ENCODE data around the gene NAALADL2. TPM values are rescaled to one million over a fixed set of nuclear protein-coding genes. Genes with fewer than 3 reads are reported as not detected.
A peak's percentile ranks its signal among the peaks of the same experiment; 100 is the strongest.

NAALADL2 gene
- total RNA-seq, 1 donor from 2014 or later = 9.9 TPM

DNA sequence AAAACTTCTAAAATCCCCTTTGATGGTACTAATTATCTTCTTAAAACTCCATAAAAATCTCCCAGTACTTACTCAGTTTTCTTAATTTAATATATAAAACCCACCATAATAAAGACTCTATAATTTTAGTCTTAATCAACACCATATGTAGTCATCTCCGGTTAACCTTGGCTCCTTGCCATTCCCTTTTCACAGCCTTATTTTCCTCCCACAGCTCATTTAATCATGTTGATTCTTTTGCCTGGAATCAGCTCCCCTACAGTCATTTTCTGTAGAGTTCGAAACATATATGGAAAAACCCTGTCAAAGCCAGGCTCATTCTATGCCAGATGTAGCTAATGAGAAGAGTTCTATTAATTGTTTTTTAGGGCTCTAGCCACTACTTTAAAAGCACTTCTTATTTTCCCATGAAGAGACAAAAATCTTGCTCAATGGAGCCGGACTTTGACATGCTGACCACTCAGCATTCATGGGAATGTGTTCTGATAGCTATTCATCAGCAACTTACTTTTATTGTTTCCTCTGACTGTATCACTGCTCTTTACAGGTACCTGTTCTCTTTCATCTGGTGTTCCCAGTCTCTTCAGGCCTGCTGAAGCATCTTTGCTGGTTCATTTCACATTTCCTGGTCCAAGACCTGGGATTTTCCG, 573.4 kb downstream of the NAALADL2 start:
- H3K9me3 Mint-ChIP-seq = no peaks in the 10 kb centered on the region
- H3K27me3 Mint-ChIP-seq = no peaks in the 10 kb centered on the region
- TF ChIP-seq, protein P1, sequence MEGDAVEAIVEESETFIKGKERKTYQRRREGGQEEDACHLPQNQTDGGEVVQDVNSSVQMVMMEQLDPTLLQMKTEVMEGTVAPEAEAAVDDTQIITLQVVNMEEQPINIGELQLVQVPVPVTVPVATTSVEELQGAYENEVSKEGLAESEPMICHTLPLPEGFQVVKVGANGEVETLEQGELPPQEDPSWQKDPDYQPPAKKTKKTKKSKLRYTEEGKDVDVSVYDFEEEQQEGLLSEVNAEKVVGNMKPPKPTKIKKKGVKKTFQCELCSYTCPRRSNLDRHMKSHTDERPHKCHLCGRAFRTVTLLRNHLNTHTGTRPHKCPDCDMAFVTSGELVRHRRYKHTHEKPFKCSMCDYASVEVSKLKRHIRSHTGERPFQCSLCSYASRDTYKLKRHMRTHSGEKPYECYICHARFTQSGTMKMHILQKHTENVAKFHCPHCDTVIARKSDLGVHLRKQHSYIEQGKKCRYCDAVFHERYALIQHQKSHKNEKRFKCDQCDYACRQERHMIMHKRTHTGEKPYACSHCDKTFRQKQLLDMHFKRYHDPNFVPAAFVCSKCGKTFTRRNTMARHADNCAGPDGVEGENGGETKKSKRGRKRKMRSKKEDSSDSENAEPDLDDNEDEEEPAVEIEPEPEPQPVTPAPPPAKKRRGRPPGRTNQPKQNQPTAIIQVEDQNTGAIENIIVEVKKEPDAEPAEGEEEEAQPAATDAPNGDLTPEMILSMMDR (conservative IDR thresholded peaks at IDR 0.05) = no peak
- H3K4me1 Mint-ChIP-seq (ENCODE audit: unreplicated experiment) = peaks cover 30% of the 10 kb centered on the region
- peaks cover 4% of the 10 kb centered on the region for H3K36me3 Mint-ChIP-seq
- DNase-seq (ENCODE audit: extremely low spot score, unreplicated experiment) = no peak
- no peak overlapping the region for H3K27ac Mint-ChIP-seq
- peak overlapping the region; percentile 44 for H3K4me3 Mint-ChIP-seq

DNA sequence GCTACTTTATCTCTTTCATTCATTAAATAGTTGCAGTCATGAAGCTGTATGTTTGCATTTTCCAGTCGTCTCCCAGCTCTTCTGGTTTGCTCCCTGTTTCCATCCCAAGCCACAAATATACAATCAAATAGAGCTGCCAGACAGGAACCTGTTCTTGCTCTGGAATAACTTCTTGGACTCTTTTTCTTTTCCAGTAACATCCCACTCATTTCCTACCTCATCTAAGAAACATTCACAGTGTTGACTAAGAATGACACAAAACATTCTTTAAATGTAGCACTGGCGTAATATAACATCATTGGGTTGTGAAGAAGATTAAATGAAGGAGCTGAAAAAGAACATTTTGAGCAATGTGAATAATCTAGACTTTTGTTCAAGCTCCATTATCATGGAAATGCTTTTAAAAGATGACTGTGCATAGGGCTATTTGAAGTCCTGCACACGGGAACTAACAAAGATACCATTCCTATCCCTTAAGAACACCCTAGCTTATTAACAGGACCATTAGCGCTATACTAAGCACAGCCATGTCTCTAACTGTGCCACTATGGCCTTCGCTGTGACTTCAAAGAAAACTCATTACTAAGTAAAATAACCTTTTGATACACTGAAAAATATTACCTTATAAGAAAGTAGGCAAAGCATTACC, 574.0 kb downstream of the NAALADL2 start:
- Mint-ChIP-seq H3K27ac (no peak overlapping the region), H3K36me3 (peaks cover 4% of the 10 kb centered on the region), H3K9me3 (no peaks in the 10 kb centered on the region), H3K4me1 (ENCODE audit: unreplicated experiment) (peaks cover 30% of the 10 kb centered on the region), H3K4me3 (peak overlapping the region; percentile 44), H3K27me3 (no peaks in the 10 kb centered on the region)
- no peak for DNase-seq (ENCODE audit: extremely low spot score, unreplicated experiment)
- TF ChIP-seq, protein P1 (conservative IDR thresholded peaks at IDR 0.05) = no peak

GRCh38 chr3:175434561-175434960, 575.4 kb downstream of the NAALADL2 start:
- Mint-ChIP-seq H3K9me3 (no peaks in the 10 kb centered on the region), H3K27ac (no peak overlapping the region), H3K36me3 (peaks cover 4% of the 10 kb centered on the region), H3K4me3 (no peak overlapping the region), H3K27me3 (no peaks in the 10 kb centered on the region), H3K4me1 (ENCODE audit: unreplicated experiment) (peaks cover 30% of the 10 kb centered on the region)
- no peak for DNase-seq (ENCODE audit: extremely low spot score, unreplicated experiment)
- TF ChIP-seq, protein P1 (conservative IDR thresholded peaks at IDR 0.05) = no peak

DNA sequence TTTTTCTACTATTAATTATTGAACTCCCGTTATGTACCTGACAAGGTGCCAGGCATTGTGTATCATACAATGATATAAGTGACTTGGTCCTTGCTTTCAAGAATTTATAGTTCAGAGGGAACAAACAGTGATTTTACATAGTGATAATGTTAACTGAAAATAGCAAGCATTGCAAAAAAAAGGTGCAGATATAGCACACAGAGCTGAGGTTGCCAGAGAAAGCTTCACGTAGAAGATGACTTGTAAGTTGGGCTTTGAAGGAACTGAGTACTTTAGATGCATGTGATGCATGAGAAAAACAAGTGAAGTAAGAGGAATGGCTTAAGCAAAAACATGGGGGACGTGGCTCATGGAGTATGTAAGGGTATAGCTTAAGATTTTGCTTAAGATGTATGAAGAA, 584.5 kb downstream of the NAALADL2 start:
- Mint-ChIP-seq H3K27me3 (no peaks in the 10 kb centered on the region), H3K36me3 (peaks cover 4% of the 10 kb centered on the region), H3K4me1 (ENCODE audit: unreplicated experiment) (no peaks in the 10 kb centered on the region), H3K4me3 (no peak overlapping the region), H3K9me3 (peaks cover 5% of the 10 kb centered on the region), H3K27ac (no peak overlapping the region)
- DNase-seq (ENCODE audit: extremely low spot score, unreplicated experiment) = no peak
- TF ChIP-seq, protein P1 (conservative IDR thresholded peaks at IDR 0.05) = no peak

GRCh38 chr3:175445741-175446140, 586.6 kb downstream of the NAALADL2 start:
- Mint-ChIP-seq H3K9me3 (no peaks in the 10 kb centered on the region), H3K27ac (no peak overlapping the region), H3K27me3 (no peaks in the 10 kb centered on the region), H3K36me3 (no peaks in the 10 kb centered on the region), H3K4me1 (ENCODE audit: unreplicated experiment) (no peaks in the 10 kb centered on the region), H3K4me3 (no peak overlapping the region)
- DNase-seq (ENCODE audit: extremely low spot score, unreplicated experiment) = no peak
- TF ChIP-seq, protein P1 (conservative IDR thresholded peaks at IDR 0.05) = no peak

Data from type B pancreatic cell (in vitro differentiated cells).